K562 (cell line): ENCODE results near the gene TCF4. TPM values are rescaled to one million over a fixed set of nuclear protein-coding genes. Genes with fewer than 3 reads are reported as not detected.
A peak's percentile ranks its signal among the peaks of the same experiment; 100 is the strongest.

ENCODE experiments used
- ATAC-seq: fragments of 200-7000 bp; cut with Tn5 transposase; 3 replicates; pipeline ENCODE4 v1.9.1; 2020; ENCODE audit warnings: moderate library complexity
- BruUV-seq: library from RNA; stranded (reverse); fragments of 400-500 nt; replicated peaks from 2 replicates; lab custom pipeline; 2021; lab: Mats Ljungman, UMichigan
- CTCF ChIA-PET: fragments of 300-600 bp; formaldehyde crosslinking; extraction: SDS; loops from one replicate; lab custom pipeline; 2021; ENCODE audit warnings: low intra/inter-chr PET ratio; lab: Yijun Ruan, JAX
- POLR2A ChIA-PET: fragments of 300-600, 350-650 bp; sonication (Branson Sonifier 250); formaldehyde crosslinking; extraction: SDS; loops from one replicate; lab custom pipeline; 2021; ENCODE audit warnings: antibody characterized with exemption, inconsistent platforms; lab: Yijun Ruan, JAX
- DNase-seq, 4 experiments: peaks; one replicate each; pipeline versions ENCODE4 v3.0.0 to v3.0.0-alpha.2; 2011 to 2018; ENCODE audit warnings: low spot score in 3 of 4, mixed read lengths in 3 of 4; ENCODE audit errors: extremely low read depth in 1 of 4
- FAIRE-seq: peaks from 2 replicates; lab custom pipeline; 2011; peaks lifted over from hg19 to GRCh38; lab: Jason Lieb, UNC
- H2AFZ ChIP-seq: 2 replicates; pipeline ENCODE4 v1.6.0; 2011; ENCODE audit warnings: low read depth, low read length, control low read depth, inconsistent platforms
- H3K27ac ChIP-seq: fragments of 200-600 bp; 3 replicates; pipeline ENCODE4 v1.8.0; 2011; ENCODE audit warnings: low read depth, mild to moderate bottlenecking, control low read depth, inconsistent platforms, low read length, moderate library complexity, mixed read lengths; ENCODE audit errors: extremely low read depth
- H3K27me3 ChIP-seq, 2 experiments: fragments of 300-600 bp in 1 of 2; 2 replicates in 1 of 2; 3 replicates in 1 of 2; pipeline versions ENCODE4 v1.6.0 to v1.8.0; 2011; ENCODE audit warnings: inconsistent platforms in 2 of 2, low read length in 2 of 2, mild to moderate bottlenecking in 1 of 2, mixed read lengths in 1 of 2, moderate library complexity in 1 of 2; ENCODE audit not compliant: control insufficient read depth in 2 of 2, insufficient read depth in 2 of 2
- H3K36me3 ChIP-seq: fragments of 300-600 bp; 3 replicates; pipeline ENCODE4 v1.8.0; 2011; ENCODE audit warnings: mild to moderate bottlenecking, low read length, inconsistent platforms; ENCODE audit not compliant: control insufficient read depth, insufficient read depth
- H3K4me1 ChIP-seq, 2 experiments: fragments of 200-600 bp in 1 of 2; replicated peaks in 1 of 2; 2 replicates in 1 of 2; 3 replicates in 1 of 2; pipeline versions ENCODE4 v1.5.1 to v1.8.0; 2011; ENCODE audit warnings: inconsistent platforms in 2 of 2, low read length in 2 of 2, mild to moderate bottlenecking in 1 of 2, mixed read lengths in 1 of 2, moderate library complexity in 1 of 2; ENCODE audit not compliant: control insufficient read depth in 2 of 2, insufficient read depth in 2 of 2
- H3K4me2 ChIP-seq: 2 replicates; pipeline ENCODE4 v1.6.1; 2011; ENCODE audit warnings: low read length, control low read depth, inconsistent platforms, mixed read lengths; ENCODE audit not compliant: insufficient read depth
- H3K4me3 ChIP-seq: fragments of 200-600 bp; sonication (generic), shearing (Covaris generic); 2 replicates; pipeline ENCODE4 v1.5.1; 2016; ENCODE audit warnings: control low read depth, inconsistent platforms
- H3K79me2 ChIP-seq: fragments of 200-600 bp; 3 replicates; pipeline ENCODE4 v1.8.0; 2011; ENCODE audit warnings: low read length, inconsistent platforms; ENCODE audit not compliant: control insufficient read depth, insufficient read depth
- H3K9ac ChIP-seq, 2 experiments: 2 replicates each; pipeline versions ENCODE4 v1.6.0 to v1.6.1; 2011; ENCODE audit warnings: low read depth in 2 of 2, low read length in 2 of 2, control low read depth in 1 of 2, inconsistent platforms in 1 of 2, mild to moderate bottlenecking in 1 of 2, mixed read lengths in 1 of 2; ENCODE audit not compliant: insufficient read depth in 1 of 2
- H3K9me1 ChIP-seq: one replicate; pipeline ENCODE4 v1.6.0; 2011; ENCODE audit warnings: inconsistent platforms, mild to moderate bottlenecking, low read length, moderate library complexity; ENCODE audit not compliant: control insufficient read depth, insufficient read depth
- H3K9me3 ChIP-seq: replicated peaks from 2 replicates; pipeline ENCODE4 v1.5.1; 2011; ENCODE audit warnings: low read depth, low read length, inconsistent platforms; ENCODE audit not compliant: control insufficient read depth, insufficient read depth
- H4K20me1 ChIP-seq: replicated peaks from 2 replicates; pipeline ENCODE4 v1.6.1; 2011; ENCODE audit warnings: low read length, inconsistent platforms, mixed read lengths; ENCODE audit not compliant: control insufficient read depth, insufficient read depth
- BMI1 ChIP-seq: fragments of 150-350 bp; IDR thresholded peaks from 2 replicates; pipeline ENCODE4 v1.6.1; 2014; ENCODE audit warnings: low read length
- EGR1 ChIP-seq: fragments of 450-650 bp; conservative IDR thresholded peaks from 2 replicates; pipeline ENCODE4 v1.6.1; 2017; ENCODE audit warnings: mild to moderate bottlenecking
- ID3 ChIP-seq, 2 experiments: fragments of 250-450 bp in 1 of 2; fragments of 450-650 bp in 1 of 2; sonication (Bioruptor Pico) in 1 of 2; IDR thresholded peaks; 2 replicates each; pipeline versions ENCODE4 v1.6.1 to v1.8.0; 2016 to 2021; ENCODE audit warnings: mild to moderate bottlenecking in 2 of 2, moderate library complexity in 2 of 2, missing compliant biosample characterization in 1 of 2, missing genetic modification characterization in 1 of 2
- PCBP2 ChIP-seq: fragments of 200-400 bp; formaldehyde crosslinking; IDR thresholded peaks from 2 replicates; pipeline ENCODE4 v1.6.1; 2018; ENCODE audit warnings: low read length, low read depth, mild to moderate bottlenecking, moderate library complexity; ENCODE audit not compliant: poor library complexity, severe bottlenecking
- POLR2AphosphoS2 ChIP-seq: IDR thresholded peaks from 2 replicates; pipeline ENCODE4 v1.6.1; 2012; ENCODE audit warnings: low read length, improper control_type of control experiment
- WGBS: fragments of 100-300 bp; shearing (Covaris generic); methylation state at CpG from one replicate; pipeline ENCODE4 v1.1.6; 2016; ENCODE audit warnings: low coverage, mixed read lengths; ENCODE audit not compliant: insufficient coverage; ENCODE audit errors: missing lambda C conversion rate; 5-methylcytosine and 5-hydroxymethylcytosine counted together
- in situ Hi-C: fragments of 300-500 bp; cut with MboI; formaldehyde crosslinking; loops from 4 replicates; pipeline ENCODE4 v1.15.0; 2018; ENCODE audit warnings: inconsistent platforms, mixed read lengths
- intact Hi-C: fragments of 100-400 bp; cut with micrococcal nuclease; formaldehyde crosslinking; loops from 2 replicates; pipeline ENCODE4 v1.14.2; 2022
- polyA plus RNA-seq, 8 experiments: library from polyadenylated mRNA; depleted of rRNA in 4 of 8; stranded (reverse) in 5 of 8; unstranded in 3 of 8; fragments of >200 nt; fragmentation: Nextera tagmentation in 2 of 8; fragmentation: Illumina TruSeq in 1 of 8; extraction: Ambion mirVana in 2 of 8; extraction: Trizol in 1 of 8; gene quantifications; 2 replicates each; pipeline versions ENCODE4 v1.2.1 to v1.2.3, GENCODE V29; 2011 to 2014; ENCODE audit warnings: inconsistent platforms in 1 of 8, missing spikeins in 1 of 8
- total RNA-seq, 7 experiments: library from RNA; depleted of rRNA in 6 of 7; stranded (reverse); fragments of >200 nt in 6 of 7; fragmentation: Illumina TruSeq in 2 of 7; extraction: Trizol in 2 of 7; gene quantifications; 2 replicates each; pipeline versions ENCODE4 v1.2.1 to v1.2.3, GENCODE V29; 2011 to 2021; ENCODE audit warnings: low replicate concordance in 1 of 7
- TF ChIP-seq, protein P1 (sequence below): fragments of 450-650 bp; IDR thresholded peaks from 2 replicates; pipeline ENCODE4 v1.6.1; 2016; ENCODE audit warnings: low read depth

The TCF4 gene
- total and polyA plus RNA-seq, 9 of the 15 experiments (the other 6 are each of a cell fraction or from before 2014, with no cell fraction given): 4.8 to 24.7 (median 15.2) TPM

GRCh38 chr18:55300421-55300935 is 287.5 kb downstream of the TCF4 start:
- CTCF ChIA-PET: no interaction called here
- H3K36me3 ChIP-seq: no peaks in the 10 kb centered on the region
- no peak for FAIRE-seq
- H3K4me2 ChIP-seq: peak overlapping the region; percentile 41; the same call in 1 of the 2 replicates
- H3K9ac ChIP-seq: peak overlapping the region in 1 of 2 experiments; percentile 45; a peak in 1 of 4 replicates
- H3K9me3 ChIP-seq: no peaks in the 10 kb centered on the region; the same call in 1 of the 2 replicates
- no peak for TF ChIP-seq ID3 (CRISPR knock-in tag; IDR thresholded peaks at IDR 0.05)
- TF ChIP-seq ID3 (tag; IDR thresholded peaks at IDR 0.05): 0 out of 2 replicates have a peak, but pooled peaks have one; percentile 33
- no peak for TF ChIP-seq POLR2AphosphoS2
- H3K4me3 ChIP-seq: no peak overlapping the region
- peak overlapping the region; percentile 35; the same call in 1 of the 2 replicates for H2AFZ ChIP-seq
- no peaks in the 10 kb centered on the region for H4K20me1 ChIP-seq
- WGBS: 70% methylated on average over 9 of the region's 11 CpGs
- BruUV-seq: no TSS peak
- ATAC-seq: no peak
- no peaks in the 10 kb centered on the region for H3K9me1 ChIP-seq
- POLR2A ChIA-PET: interaction anchor here (1.8 kb wide), 1 partner anchor 12 kb away, joined by 6 read pairs; no protein-coding TSS in a partner anchor
- H3K27ac ChIP-seq: no peak overlapping the region
- intact Hi-C loops (no loop called here), in situ Hi-C loops (no loop called here)
- H3K4me1 ChIP-seq: peaks cover 0 to 18% of the 10 kb centered on the region in 2 experiments; a peak in 4 of 5 replicates
- H3K79me2 ChIP-seq: no peaks in the 10 kb centered on the region
- DNase-seq: no peak
- no peaks in the 10 kb centered on the region for H3K27me3 ChIP-seq

GRCh38 chr18:55296778-55297177 is 291.2 kb downstream of the TCF4 start:
- Histone ChIP-seq H3K4me1 (peaks cover 0 to 11% of the 10 kb centered on the region in 2 experiments; a peak in 3 of 5 replicates), H3K79me2 (no peaks in the 10 kb centered on the region), H3K4me2 (no peak overlapping the region), H4K20me1 (no peaks in the 10 kb centered on the region), H3K27ac (no peak overlapping the region), H3K27me3 (no peaks in the 10 kb centered on the region), H3K9ac (no peak overlapping the region), H3K36me3 (no peaks in the 10 kb centered on the region), H3K4me3 (no peak overlapping the region), H2AFZ (no peak overlapping the region), H3K9me1 (no peaks in the 10 kb centered on the region), H3K9me3 (no peaks in the 10 kb centered on the region)
- ChIA-PET CTCF (no interaction called here), POLR2A (no interaction called here)
- WGBS: 77% methylated on average over 3 of the region's 3 CpGs
- in situ Hi-C loops: no loop called here
- no TSS peak for BruUV-seq
- ATAC-seq (no peak), DNase-seq (no peak), FAIRE-seq (no peak)
- intact Hi-C loops: no loop called here
- TF ChIP-seq BMI1: no peak
- TF ChIP-seq, protein P1, sequence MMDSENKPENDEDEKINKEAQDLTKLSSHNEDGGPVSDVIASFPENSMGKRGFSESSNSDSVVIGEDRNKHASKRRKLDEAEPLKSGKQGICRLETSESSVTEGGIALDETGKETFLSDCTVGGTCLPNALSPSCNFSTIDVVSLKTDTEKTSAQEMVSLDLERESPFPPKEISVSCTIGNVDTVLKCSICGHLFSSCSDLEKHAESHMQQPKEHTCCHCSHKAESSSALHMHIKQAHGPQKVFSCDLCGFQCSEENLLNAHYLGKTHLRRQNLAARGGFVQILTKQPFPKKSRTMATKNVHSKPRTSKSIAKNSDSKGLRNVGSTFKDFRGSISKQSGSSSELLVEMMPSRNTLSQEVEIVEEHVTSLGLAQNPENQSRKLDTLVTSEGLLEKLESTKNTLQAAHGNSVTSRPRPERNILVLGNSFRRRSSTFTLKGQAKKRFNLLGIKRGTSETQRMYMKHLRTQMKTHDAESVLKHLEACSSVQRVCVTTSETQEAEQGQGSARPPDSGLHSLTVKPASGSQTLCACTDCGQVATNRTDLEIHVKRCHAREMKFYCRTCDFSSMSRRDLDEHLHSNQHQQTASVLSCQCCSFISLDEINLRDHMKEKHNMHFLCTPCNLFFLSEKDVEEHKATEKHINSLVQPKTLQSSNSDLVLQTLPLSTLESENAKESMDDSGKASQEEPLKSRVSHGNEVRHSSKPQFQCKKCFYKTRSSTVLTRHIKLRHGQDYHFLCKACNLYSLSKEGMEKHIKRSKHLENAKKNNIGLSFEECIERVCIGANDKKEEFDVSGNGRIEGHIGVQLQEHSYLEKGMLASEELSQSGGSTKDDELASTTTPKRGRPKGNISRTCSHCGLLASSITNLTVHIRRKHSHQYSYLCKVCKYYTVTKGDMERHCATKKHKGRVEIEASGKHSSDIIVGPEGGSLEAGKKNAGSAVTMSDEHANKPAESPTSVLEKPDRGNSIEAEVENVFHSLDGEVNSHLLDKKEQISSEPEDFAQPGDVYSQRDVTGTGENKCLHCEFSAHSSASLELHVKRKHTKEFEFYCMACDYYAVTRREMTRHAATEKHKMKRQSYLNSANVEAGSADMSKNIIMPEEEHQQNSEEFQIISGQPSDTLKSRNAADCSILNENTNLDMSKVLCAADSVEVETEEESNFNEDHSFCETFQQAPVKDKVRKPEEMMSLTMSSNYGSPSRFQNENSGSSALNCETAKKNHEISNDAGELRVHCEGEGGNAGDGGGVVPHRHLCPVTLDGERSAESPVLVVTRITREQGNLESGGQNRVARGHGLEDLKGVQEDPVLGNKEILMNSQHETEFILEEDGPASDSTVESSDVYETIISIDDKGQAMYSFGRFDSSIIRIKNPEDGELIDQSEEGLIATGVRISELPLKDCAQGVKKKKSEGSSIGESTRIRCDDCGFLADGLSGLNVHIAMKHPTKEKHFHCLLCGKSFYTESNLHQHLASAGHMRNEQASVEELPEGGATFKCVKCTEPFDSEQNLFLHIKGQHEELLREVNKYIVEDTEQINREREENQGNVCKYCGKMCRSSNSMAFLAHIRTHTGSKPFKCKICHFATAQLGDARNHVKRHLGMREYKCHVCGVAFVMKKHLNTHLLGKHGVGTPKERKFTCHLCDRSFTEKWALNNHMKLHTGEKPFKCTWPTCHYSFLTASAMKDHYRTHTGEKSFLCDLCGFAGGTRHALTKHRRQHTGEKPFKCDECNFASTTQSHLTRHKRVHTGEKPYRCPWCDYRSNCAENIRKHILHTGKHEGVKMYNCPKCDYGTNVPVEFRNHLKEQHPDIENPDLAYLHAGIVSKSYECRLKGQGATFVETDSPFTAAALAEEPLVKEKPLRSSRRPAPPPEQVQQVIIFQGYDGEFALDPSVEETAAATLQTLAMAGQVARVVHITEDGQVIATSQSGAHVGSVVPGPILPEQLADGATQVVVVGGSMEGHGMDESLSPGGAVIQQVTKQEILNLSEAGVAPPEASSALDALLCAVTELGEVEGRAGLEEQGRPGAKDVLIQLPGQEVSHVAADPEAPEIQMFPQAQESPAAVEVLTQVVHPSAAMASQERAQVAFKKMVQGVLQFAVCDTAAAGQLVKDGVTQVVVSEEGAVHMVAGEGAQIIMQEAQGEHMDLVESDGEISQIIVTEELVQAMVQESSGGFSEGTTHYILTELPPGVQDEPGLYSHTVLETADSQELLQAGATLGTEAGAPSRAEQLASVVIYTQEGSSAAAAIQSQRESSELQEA: no peak
- no peak for TF ChIP-seq PCBP2
- TF ChIP-seq EGR1: no peak
